Smooth muscle cell (in vitro differentiated cells): ENCODE measurements around the gene VPS45. TPM values are rescaled to one million over a fixed set of nuclear protein-coding genes. Genes with fewer than 3 reads are reported as not detected.
A peak's percentile ranks its signal among the peaks of the same experiment; 100 is the strongest.

ENCODE experiments used
- DNase-seq: peaks from one replicate; lab custom pipeline; 2025; ENCODE audit not compliant: unreplicated experiment; lab: John Stamatoyannopoulos, UW
- H2AFZ ChIP-seq: fragments of 200-600 bp; sonication (generic); 2 replicates; pipeline ENCODE4 v1.6.0; 2016; ENCODE audit warnings: antibody characterized with exemption, low read depth, mild to moderate bottlenecking
- H3F3A ChIP-seq: fragments of 200-600 bp; sonication (generic); 2 replicates; pipeline ENCODE4 v1.6.0; 2017; ENCODE audit warnings: antibody characterized with exemption, low read depth
- H3K27ac ChIP-seq: fragments of 200-600 bp; sonication (generic); 2 replicates; pipeline ENCODE4 v1.5.1; 2016; ENCODE audit warnings: low read depth, mild to moderate bottlenecking
- H3K27me3 ChIP-seq: fragments of 200-600 bp; sonication (generic); 2 replicates; pipeline ENCODE4 v1.6.1; 2016; ENCODE audit warnings: low read depth, mild to moderate bottlenecking
- H3K36me3 ChIP-seq: fragments of 200-600 bp; sonication (generic); 2 replicates; pipeline ENCODE4 v1.5.1; 2016; ENCODE audit warnings: low read depth
- H3K4me1 ChIP-seq: fragments of 200-600 bp; sonication (generic); 2 replicates; pipeline ENCODE4 v1.5.1; 2016; ENCODE audit warnings: low read depth
- H3K4me2 ChIP-seq: fragments of 200-600 bp; sonication (generic); 2 replicates; pipeline ENCODE4 v1.6.0; 2016; ENCODE audit warnings: mild to moderate bottlenecking
- H3K4me3 ChIP-seq: fragments of 200-600 bp; sonication (generic); 2 replicates; pipeline ENCODE4 v1.5.1; 2016; ENCODE audit warnings: mild to moderate bottlenecking
- H3K79me2 ChIP-seq: fragments of 200-600 bp; sonication (generic); 2 replicates; pipeline ENCODE4 v1.6.0; 2016; ENCODE audit warnings: low read depth, mild to moderate bottlenecking
- H3K9ac ChIP-seq: fragments of 200-600 bp; sonication (generic); 2 replicates; pipeline ENCODE4 v1.6.0; 2016; ENCODE audit warnings: low read depth
- H3K9me3 ChIP-seq: fragments of 200-600 bp; sonication (generic); replicated peaks from 2 replicates; pipeline ENCODE4 v1.5.1; 2016; ENCODE audit warnings: low read depth
- H4K20me1 ChIP-seq: fragments of 200-600 bp; sonication (generic); 2 replicates; pipeline ENCODE4 v1.6.0; 2016; ENCODE audit warnings: low read depth
- CTCF ChIP-seq: fragments of 200-600 bp; sonication (generic); IDR thresholded peaks from 2 replicates; pipeline ENCODE4 v1.5.1; 2017; ENCODE audit warnings: borderline replicate concordance, mild to moderate bottlenecking, antibody characterized with exemption; ENCODE audit not compliant: insufficient read depth, poor library complexity, severe bottlenecking
- WGBS: methylation state at CpG from one replicate; pipeline ENCODE4 v1.1.7; 2016; ENCODE audit warnings: low lambda C conversion rate; 5-methylcytosine and 5-hydroxymethylcytosine counted together
- polyA plus RNA-seq: library from polyadenylated mRNA; unstranded; fragments of >200 nt; fragmentation: Nextera tagmentation; extraction: Ambion mirVana; gene quantifications from 2 replicates; pipeline ENCODE4 v1.2.1, GENCODE V29; 2016
- total RNA-seq: library from RNA; depleted of rRNA; stranded (reverse); fragments of >200 nt; gene quantifications from 2 replicates; pipeline ENCODE4 v1.2.3, GENCODE V29; 2014

The VPS45 gene
- total and polyA plus RNA-seq, 2 experiments from 2014 or later = 28.6 to 44.7 TPM

GRCh38 chr1:150156868-150157603, 89.5 kb downstream of the VPS45 start:
- Histone ChIP-seq H4K20me1 (peaks cover 12% of the 10 kb centered on the region), H3K4me1 (peaks cover 14% of the 10 kb centered on the region), H3K4me2 (no peak overlapping the region), H3F3A (peaks cover 13% of the 10 kb centered on the region), H3K79me2 (peaks cover 22% of the 10 kb centered on the region), H3K4me3 (no peak overlapping the region), H3K27me3 (no peaks in the 10 kb centered on the region), H3K9ac (no peak overlapping the region), H2AFZ (no peak overlapping the region), H3K36me3 (peaks cover 10% of the 10 kb centered on the region), H3K9me3 (no peaks in the 10 kb centered on the region), H3K27ac (peak overlapping the region; percentile 44)
- no peak for TF ChIP-seq CTCF
- 82% methylated on average over 16 of the region's 16 CpGs for WGBS
- no peak for DNase-seq

- Histone ChIP-seq H4K20me1 (no peaks in the 10 kb centered on the region), H3F3A (peaks cover 21% of the 10 kb centered on the region), H3K9me3 (no peaks in the 10 kb centered on the region), H3K36me3 (peaks cover 10% of the 10 kb centered on the region), H3K4me2 (no peak overlapping the region), H3K27me3 (no peaks in the 10 kb centered on the region), H3K9ac (no peak overlapping the region), H3K27ac (peak overlapping the region; percentile 18), H2AFZ (no peak overlapping the region), H3K4me1 (peaks cover 24% of the 10 kb centered on the region), H3K4me3 (no peak overlapping the region), H3K79me2 (peaks cover 6% of the 10 kb centered on the region)
- DNase-seq = no peak
- 93% methylated on average over 8 of the region's 8 CpGs for WGBS
- no peak for TF ChIP-seq CTCF
Observed at GRCh38 chr1:150159550-150159949, 92.0 kb downstream of the VPS45 start.

- no peaks in the 10 kb centered on the region for H4K20me1 ChIP-seq
- H2AFZ ChIP-seq = no peak overlapping the region
- peaks cover 21% of the 10 kb centered on the region for H3F3A ChIP-seq
- H3K4me3 ChIP-seq = no peak overlapping the region
- no peaks in the 10 kb centered on the region for H3K79me2 ChIP-seq
- H3K36me3 ChIP-seq = peaks cover 10% of the 10 kb centered on the region
- H3K4me1 ChIP-seq = peaks cover 24% of the 10 kb centered on the region
- H3K27ac ChIP-seq = peak overlapping the region; percentile 94
- no peak for DNase-seq
- no peak overlapping the region for H3K9ac ChIP-seq
- H3K27me3 ChIP-seq = no peaks in the 10 kb centered on the region
- TF ChIP-seq CTCF = no peak
- H3K9me3 ChIP-seq = no peaks in the 10 kb centered on the region
- peak overlapping the region; percentile 23 for H3K4me2 ChIP-seq
- 66% methylated on average over 7 of the region's 7 CpGs for WGBS
Observed at GRCh38 chr1:150160964-150161621, 93.5 kb downstream of the VPS45 start.
